Erythroblast (primary cell): ENCODE measurements around the gene ERGIC2.

ENCODE experiments used
- DNase-seq, 2 experiments: peaks; one replicate each; lab custom pipeline; 2025; lab: John Stamatoyannopoulos, UW
- GATA1 ChIP-seq: IDR thresholded peaks from 2 replicates; pipeline ENCODE4 v1.6.1; 2011; ENCODE audit warnings: low read depth, mild to moderate bottlenecking, control low read depth, low read length, moderate library complexity
- POLR2A ChIP-seq: IDR thresholded peaks from 2 replicates; pipeline ENCODE4 v1.6.1; 2011; ENCODE audit warnings: mild to moderate bottlenecking, low read length

Gene ERGIC2, protein sequence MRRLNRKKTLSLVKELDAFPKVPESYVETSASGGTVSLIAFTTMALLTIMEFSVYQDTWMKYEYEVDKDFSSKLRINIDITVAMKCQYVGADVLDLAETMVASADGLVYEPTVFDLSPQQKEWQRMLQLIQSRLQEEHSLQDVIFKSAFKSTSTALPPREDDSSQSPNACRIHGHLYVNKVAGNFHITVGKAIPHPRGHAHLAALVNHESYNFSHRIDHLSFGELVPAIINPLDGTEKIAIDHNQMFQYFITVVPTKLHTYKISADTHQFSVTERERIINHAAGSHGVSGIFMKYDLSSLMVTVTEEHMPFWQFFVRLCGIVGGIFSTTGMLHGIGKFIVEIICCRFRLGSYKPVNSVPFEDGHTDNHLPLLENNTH

DNA sequence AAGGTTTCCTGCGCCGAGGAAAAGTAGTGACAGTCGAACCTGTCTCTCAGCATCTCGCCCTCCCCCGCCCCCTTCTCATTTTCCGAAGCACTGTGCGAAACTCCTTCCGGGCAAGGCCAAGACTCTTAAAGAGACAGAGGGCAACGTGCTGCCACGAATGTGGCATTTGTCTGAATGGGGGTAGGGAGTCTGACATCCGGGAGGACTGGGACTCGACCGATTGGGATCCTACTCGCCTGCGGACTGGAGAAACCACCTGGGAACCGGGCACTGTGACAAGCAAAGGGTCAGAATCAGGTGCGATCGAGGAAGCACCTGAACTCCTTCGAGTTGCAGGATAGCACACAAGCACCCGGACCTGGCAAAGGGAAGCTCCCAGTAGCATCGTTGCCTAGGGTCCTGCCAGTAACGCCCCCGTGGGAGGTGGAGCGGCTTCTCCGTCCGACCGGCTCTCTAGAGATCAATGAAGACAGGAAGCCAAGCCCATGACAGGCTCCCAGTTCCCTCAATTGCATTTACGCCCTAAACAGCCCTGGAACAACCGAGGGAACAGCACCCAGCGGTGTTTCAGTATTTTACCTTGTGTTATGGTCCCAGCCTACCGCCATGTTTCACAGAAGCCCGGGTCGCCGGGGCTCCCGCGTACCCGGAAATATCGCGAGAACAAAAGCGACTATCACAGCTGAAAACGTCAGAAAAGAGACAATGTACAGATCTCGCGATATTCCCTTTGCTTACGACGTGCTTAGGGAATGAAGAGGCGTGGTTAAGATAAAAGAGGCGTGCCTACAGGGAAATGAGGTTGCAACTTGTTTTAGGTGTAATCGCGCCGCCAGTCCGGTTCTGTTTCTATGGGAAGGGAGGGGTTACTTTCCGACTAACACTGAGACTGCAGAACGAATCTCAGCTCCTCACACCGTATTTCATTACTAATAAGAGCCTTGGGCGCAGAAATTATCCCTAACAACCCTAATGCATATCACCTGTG is at the start of gene ERGIC2:
TSS of gene ERGIC2 (minus strand) at position 637 of the 988 bp plus-strand sequence. CDS start 9,539 bp downstream, outside the sequence.
- DNase-seq: peak; percentile 98 to 99
- no peak for TF ChIP-seq GATA1
- peak; percentile 87 for TF ChIP-seq POLR2A

DNA sequence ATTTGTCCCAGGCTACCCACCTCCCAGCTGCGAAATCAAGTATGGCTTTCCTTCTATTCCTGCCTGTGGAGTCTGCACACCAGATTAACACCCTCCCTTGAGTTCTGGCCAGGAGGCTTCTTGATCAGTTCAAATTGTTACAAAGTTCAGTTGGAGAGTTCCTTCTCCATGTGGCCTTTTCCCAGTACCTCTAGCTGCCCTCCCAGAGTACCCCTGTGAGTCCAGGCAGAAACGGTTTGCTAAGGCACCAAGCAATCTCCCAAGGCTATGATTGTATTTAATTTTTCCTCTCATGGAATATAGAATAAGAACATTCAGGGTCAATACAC is 49.7 kb upstream of the ERGIC2 start:
- DNase-seq: no peak
- TF ChIP-seq GATA1: no peak
- TF ChIP-seq POLR2A: no peak

DNA sequence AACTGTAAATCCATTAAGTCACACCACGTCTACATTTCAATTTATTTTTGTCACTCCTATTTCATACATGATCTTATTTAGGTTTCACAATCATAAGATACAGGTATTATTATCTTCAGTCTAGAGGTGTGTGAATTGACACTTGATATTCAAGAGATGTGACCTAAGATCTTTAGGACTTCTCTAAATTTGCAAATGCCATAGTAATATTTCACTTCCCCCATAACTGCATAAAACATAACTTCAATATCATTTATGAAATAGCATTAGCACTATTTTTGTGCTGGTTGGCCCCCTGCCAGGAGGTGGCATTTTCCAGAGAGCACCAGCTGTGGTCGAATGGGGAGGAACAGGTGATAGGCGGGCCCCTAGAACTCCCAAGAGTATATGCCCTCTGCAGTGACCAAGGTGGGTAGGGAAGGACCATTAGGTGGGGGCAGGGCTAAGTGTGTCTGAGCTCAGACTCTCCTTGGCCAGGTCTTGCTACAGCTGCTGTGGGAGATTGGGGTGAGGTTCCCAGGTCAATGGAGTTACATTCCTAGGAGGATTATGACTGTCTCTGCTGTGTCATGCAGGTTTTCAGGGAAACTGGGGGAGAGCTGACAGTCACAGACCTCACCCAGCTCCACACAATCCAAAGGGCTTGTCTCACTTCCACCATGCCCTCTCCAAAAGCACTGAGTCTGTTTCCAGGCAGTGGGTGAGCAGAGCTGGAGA is 49.2 kb upstream of the ERGIC2 start:
- TF ChIP-seq GATA1 (no peak), POLR2A (no peak)
- no peak for DNase-seq

DNA sequence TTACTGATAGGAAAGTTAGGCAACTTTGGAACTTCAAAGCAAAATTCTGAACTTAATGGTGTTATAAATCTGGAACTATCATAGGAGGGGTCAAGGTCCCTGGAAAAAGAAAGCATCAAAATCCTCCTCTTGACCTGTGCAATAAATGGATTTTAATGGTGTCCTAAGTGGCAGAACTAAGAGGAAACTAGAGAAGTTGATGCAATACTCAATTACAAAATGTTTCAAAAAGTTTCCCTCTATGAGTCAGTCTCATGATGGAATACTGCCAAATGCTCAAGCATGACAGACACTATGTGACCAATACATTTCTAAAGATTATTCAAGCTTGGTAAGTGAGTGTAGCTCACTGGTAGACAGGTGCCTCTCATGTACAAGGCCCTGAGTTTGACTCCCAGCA is 47.7 kb upstream of the ERGIC2 start:
- peak in 1 of 2 experiments; percentile 54 for DNase-seq
- TF ChIP-seq POLR2A: no peak
- TF ChIP-seq GATA1: no peak

DNA sequence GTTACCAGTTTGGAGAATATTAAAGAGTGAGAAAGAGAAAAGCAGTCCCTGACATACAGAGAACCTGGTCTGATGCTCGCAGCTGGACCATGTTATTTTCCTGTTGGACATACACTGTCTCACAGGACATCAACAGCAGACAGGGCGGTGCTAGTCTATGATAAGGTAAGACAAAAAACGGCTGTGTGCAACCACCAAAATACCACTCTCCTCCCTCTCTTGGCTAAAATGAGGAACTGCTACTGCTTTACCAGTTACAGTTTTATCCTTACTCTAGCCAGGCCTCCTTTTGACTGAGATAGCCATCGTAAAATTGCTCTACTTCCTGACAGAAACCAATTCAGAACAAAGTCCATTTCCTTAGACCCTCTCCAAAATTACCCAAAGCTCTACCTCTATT is 47.0 kb upstream of the ERGIC2 start:
- peak; percentile 40 to 45 for DNase-seq

DNA sequence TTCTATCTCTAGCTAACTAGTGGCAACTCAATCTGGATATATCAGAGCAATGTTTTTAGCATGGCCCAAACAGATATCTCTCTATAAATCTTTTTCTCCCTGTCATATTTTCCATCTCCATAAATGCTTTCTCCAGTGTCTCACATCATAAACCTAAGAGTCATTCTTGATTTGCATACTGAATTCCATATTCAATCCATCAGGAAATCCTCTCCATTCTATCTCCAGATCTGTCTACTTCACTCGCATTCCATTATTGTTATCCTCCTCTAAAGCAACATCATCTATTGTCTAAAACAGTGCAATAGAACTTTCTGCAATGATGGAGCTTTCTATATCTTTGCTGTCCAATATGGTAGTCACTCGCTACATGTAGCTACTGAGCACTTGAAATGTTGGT is 45.5 kb upstream of the ERGIC2 start:
- DNase-seq: no peak
- TF ChIP-seq GATA1: no peak
- TF ChIP-seq POLR2A: no peak

More for the DNA sequence above, 47.0 kb upstream of the ERGIC2 start:
- TF ChIP-seq GATA1 (no peak), POLR2A (no peak)

DNA sequence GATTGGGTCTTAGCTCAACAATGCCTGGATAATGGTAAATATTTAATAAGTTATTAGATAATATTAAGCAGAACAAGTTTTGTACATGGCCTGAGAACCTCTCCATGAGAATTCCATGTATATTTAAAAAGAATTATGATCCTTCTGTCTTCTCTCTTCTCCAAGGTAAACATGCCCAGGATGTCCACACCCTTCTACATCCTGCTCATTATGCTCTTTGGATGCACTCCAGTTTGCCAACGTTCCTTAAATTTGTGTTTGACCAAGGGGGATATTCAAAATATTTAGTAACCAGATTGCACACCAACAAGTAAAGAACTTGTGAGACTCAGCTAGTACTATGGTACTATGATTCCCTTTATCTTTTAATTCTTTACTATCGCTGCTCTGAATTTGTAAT is 44.8 kb upstream of the ERGIC2 start:
- no peak for DNase-seq
- no peak for TF ChIP-seq POLR2A
- TF ChIP-seq GATA1: no peak

DNA sequence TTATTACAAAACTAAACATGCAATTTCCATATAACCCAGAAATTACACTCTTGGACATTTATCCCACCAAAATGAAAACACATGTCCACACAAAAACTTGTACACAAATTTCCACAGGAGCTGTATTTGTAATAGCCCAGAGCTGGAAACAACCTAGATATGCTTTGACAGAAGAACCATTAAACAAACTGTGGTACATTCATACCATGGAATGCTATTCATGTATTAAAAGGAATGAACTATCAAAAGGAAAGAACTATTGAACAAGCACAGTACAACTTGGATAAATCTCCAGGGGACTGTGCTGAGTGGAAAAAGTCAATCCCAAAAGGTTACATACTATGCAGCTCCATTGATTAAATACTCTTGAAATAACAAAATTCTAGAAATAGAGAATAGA is 35.8 kb upstream of the ERGIC2 start:
- DNase-seq: no peak
- TF ChIP-seq GATA1 (no peak), POLR2A (no peak)

DNA sequence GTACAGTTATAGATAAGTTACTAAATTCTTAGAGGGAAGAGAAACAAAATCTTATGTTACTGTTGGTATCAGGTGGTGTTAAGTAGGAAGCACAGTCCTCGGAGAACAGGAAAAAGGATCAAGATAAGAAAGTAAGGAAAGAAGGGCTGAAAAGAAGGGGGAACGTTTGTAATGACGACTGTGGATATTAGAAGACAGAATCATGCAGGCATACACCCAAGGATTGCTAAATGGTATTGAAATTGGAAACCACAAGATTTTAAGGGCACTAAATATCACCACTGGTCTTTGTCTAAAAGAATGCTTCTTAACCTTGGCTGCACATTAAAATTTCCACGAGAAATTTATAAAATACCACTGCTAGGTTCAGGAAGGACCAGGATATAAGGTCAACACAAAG is 34.1 kb upstream of the ERGIC2 start:
- TF ChIP-seq POLR2A: no peak
- no peak for TF ChIP-seq GATA1
- DNase-seq: no peak

DNA sequence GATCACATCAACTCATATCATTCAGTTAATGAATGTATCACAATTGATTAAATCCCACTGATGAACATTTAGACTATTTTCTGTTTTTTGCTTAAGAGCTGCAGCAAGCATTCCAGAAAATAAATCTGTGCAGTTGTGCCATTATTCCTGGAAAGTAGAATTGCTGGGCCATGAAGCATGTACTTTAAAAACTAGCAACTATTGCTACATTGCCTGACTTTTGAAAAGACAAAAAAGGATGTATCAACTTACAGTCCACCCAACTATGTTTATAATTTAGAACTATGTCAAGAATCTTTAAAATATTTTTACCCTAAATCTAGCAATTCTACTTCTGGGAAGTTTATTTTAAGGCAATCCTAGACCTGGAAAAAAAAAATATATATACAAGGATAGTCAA is 33.4 kb upstream of the ERGIC2 start:
- TF ChIP-seq POLR2A: no peak
- no peak for TF ChIP-seq GATA1
- no peak for DNase-seq

DNA sequence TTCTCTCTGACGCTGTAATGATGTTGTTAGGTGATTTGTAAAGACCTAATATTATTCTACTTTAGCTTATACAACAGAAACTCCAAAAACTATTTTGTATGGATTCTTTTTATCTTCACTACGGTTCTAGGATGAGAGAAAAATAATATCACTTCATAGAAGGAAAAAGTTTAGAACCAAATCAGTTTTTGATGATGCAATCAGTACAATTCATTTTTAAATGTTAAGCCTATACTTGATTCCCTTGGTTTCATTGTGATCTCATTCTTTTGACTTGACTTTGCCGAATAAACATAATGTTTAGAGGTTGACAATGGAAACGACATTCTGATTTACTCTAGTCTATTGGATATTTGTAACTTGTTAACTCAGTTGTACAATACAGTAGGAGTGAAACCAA is 24.6 kb upstream of the ERGIC2 start:
- no peak for TF ChIP-seq GATA1
- TF ChIP-seq POLR2A: no peak
- no peak for DNase-seq

DNA sequence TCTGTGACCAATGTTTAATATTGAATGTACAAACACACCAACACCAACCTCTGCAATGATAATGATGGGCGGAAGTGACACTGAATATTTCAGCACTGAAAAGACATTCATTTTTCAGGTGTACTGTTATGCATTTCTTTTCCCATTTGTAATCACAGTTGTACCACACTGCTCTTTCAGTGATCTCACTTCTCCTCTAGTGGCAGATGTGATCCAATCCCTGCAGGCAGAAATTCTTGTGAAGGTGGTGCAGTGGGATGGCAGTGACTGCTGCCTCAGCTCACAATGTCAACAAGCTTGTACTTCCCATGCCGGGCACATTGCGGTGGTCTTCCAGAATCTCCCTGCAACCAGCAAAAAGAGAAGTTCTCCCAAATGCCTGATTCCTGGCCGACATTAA is 23.0 kb upstream of the ERGIC2 start:
- no peak for TF ChIP-seq POLR2A
- no peak for TF ChIP-seq GATA1
- DNase-seq: no peak

DNA sequence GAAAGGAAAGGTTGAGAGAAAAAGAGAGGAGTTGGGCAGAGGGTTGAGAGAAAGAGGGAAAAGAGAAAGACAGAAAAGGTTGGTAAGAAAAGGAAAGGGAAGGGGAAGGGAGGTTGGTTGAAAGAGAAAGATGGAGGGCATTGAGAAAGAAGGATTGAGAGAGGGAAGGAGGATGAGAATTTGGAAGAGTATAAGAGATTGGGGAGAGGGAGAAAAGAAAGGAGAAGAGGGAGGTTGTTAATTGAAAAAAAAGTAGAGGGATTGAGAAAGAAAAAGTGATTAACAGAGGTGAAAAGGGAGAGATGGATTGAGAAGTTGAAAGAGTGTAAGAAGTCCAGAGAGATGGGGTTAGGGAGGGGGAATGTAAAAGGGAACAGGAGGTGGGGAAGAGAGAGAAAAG is 21.5 kb upstream of the ERGIC2 start:
- DNase-seq: no peak
- TF ChIP-seq POLR2A: no peak
